MV-4-11 (cell line): ENCODE measurements around the gene CNIH1.
"Not testable (repeated sequence)": the region's sequence is repeated elsewhere in the genome, so short reads cannot be mapped to it uniquely, and the experiment has no call there.

Experiments used
- DNase-seq: peaks from one replicate; lab custom pipeline; 2025; lab: John Stamatoyannopoulos, UW

Gene CNIH1

DNA sequence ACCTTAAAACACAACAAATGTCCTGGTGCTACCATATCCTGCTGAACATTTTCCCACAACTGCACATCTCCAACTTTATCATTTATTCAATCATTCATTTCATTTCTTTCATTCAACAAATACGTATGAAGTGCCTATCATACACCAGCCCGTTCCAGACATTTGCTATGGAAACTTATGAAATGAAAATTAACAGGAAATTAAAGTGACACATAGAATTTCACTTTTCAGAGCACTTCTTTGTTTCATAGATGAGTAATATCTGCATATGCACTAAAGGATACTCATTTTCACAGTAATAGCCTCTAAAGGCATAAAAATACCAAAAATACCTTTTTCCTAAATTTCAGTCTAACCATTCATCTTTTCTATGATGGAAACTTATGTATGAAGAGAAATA lies 12.6 kb downstream of the CNIH1 start:
- DNase-seq = no peak

DNA sequence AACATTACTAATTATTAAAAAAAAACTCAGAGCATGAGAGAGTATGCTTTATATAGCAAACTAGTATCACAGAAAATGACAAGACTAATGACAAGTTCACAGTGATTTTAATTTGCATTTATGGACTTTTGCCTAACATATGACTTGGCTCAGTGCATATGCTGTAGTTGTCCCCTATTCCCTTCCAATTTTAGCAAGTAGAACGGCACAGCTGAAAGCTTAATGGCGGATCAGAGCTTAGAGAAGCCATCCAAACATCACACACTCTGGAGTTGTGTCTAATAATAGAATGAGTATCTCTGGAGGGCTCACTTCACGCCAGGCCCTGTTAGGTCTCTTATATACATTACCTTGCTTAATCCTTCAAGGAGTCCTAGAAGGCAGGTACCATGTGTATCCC lies 13.3 kb downstream of the CNIH1 start:
- DNase-seq = no peak

GRCh38 chr14:54425537-54426274 lies 15.5 kb downstream of the CNIH1 start:
- no peak for DNase-seq

GRCh38 chr14:54425068-54425467 lies 16.1 kb downstream of the CNIH1 start:
- no peak for DNase-seq

DNA sequence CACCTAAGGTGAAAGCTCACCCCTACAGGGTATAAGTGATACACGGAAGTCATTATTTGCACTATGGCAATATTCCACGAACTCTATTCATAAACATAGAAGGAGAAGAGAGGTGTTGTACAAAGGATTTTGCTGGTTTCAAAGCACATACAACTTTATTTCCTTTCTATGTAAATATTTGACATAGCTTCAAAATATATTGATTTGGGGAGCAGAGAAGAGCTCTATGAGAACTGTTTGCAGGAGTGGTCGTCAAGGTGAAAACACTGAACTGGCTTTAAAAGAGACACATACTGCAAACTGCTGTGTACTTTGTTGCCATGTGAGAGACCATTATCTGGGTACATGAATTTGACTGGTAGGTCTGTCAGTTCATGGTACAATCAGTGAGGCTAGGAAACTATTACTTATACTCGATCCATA lies 16.7 kb downstream of the CNIH1 start:
- no peak for DNase-seq

- no peak for DNase-seq
Observed at GRCh38 chr14:54423991-54424390, 17.2 kb downstream of the CNIH1 start.

DNA sequence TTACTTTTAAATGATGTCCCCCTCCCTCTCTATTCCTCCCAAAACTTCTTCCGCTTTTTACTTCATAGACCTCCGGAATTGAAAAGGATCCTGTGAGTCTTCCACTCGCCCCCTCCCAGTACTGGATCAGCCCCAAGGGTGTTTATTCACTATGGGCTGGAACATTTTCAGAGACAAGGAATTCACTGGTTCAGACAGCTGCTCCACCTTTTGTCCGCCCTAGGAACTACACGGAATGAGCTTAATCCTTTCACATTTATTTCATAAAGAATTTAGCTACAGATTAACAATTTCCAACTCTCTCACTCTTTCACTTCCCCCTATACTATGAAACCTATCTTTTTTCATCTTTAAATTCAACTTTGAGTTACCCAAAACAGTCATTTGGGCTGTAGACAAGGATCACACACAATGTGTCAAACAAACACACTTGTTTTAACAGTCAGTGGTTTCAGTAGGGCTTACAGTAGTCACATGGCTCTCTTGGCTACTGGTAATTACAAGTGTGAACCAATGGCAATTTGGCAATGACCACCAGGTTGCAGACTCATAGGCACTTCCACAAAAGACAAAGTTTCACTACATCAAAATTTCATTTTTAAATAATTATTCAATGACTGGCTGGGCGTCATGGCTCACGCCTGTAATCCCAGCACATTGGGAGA lies 20.6 kb downstream of the CNIH1 start:
- peak; percentile 76 for DNase-seq

- no peak for DNase-seq
Observed at GRCh38 chr14:54411371-54411770, 29.8 kb downstream of the CNIH1 start.

- no peak for DNase-seq
Observed at GRCh38 chr14:54410215-54410614, 31.0 kb downstream of the CNIH1 start.

DNA sequence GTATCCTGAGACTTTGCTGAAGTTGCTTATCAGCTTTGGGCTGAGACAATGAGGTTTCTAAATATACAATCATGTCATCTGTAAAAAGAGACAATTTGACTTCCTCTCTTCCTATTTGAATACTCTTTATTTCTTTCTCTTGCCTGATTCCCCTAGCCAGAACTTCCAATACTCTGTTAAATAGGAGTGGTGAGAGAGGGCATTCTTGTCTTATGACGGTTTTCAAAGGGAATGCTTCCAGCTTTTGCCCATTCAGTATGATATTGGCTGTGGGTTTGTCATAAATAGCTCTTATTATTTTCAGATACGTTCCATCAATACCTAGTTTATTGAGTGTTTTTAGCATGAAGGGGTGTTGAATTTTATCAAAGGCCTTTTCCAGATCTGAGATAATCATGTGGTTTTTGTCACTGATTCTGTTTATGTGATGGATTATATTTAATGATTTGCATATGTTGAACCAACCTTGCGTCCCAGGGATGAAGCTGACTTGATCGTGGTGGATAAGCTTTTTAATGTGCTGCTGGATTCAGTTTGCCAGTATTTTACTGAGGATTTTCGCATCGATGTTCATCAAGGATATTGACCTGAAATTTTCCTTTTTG lies 37.7 kb downstream of the CNIH1 start:
- DNase-seq = not testable (repeated sequence)

DNA sequence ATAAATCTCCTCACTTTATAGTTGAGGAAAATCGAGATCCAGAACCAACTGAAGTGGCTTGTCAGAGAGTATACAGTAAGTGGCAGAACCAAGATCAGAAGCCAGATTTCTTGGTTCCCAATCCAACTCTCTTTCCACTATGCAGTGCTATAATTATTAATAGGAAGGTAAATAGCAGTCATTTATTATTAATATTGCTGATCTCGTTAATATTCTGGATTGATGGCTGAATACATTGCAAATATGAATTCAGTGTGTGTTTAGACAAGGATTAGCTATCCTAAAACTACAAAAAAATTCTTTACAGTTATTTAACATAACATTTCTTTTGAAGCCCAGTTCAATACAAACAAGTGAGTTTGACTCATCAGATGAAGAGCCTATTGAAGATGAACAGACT lies 41.6 kb downstream of the CNIH1 start:
- DNase-seq = no peak

GRCh38 chr14:54396493-54397335 lies 44.5 kb downstream of the CNIH1 start, which contains the start of gene CDKN3:
TSS of gene CDKN3 (plus strand) at chr14:54397007. CDS start at chr14:54397069, 62 bp downstream.
- peak; percentile 99 for DNase-seq

DNA sequence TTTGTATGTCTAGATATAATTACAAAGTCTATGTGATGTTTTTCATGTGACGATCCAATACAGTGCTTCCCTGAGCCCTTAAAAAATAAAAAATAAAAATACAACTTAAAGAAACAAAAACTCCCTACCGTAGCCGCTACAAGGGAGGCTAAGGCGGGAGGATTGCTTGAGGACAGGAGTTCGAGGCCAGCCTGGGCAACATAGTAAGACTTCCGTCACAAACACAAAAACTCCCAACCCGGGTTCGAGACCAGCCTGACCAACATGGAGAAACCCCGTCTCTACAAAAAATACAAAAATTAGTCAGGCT lies 45.0 kb downstream of the CNIH1 start:
- no peak for DNase-seq

GRCh38 chr14:54395716-54396115 lies 45.5 kb downstream of the CNIH1 start:
- DNase-seq = no peak

GRCh38 chr14:54395284-54395683 lies 45.9 kb downstream of the CNIH1 start:
- no peak for DNase-seq

GRCh38 chr14:54394596-54394995 lies 46.6 kb downstream of the CNIH1 start:
- DNase-seq = no peak

DNA sequence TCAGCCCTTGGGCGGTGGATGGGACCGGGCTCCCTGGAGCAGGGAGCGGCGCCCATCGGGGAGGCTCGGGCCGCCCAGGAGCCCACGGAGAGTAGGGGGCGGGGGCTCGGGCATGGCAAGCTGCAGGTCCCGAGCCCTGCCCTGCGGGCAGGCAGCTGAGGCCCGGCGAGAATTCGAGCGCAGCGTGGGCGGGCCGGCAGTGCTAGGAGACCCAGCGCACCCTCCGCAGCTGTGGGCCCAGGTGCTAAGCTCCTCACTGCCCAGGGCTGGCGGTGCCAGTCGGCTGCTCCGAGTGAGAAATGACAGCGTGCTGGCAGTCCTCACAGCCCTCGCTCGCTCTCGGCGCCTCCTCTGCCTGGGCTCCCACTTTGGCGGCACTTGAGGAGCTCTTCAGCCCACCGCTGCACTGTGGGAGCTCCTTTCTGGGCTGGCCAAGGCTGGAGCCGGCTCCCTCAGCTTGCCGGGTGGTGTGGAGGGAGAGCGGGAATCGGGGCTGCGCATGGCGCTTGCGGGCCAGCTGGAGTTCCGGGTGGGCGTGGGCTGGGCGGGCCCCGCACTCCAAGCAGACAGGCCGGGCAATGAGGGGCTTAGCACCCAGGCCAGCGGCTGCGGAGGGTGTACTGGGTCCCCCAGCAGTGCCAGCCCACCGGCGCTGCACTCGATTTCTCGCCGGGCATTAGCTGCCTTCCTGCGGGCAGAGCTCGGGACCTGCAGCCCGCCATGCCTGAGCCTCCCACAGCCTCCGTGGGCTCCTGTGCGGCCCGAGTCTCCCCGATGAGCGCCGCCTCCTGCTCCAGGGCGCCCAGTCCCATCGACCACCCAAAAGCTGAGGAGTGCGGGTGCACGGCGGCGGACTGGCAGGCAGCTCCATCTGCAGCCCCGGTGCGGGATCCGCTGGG lies 47.9 kb downstream of the CNIH1 start:
- not testable (repeated sequence) for DNase-seq

GRCh38 chr14:54392131-54392859 lies 48.9 kb downstream of the CNIH1 start:
- DNase-seq = no peak

DNA sequence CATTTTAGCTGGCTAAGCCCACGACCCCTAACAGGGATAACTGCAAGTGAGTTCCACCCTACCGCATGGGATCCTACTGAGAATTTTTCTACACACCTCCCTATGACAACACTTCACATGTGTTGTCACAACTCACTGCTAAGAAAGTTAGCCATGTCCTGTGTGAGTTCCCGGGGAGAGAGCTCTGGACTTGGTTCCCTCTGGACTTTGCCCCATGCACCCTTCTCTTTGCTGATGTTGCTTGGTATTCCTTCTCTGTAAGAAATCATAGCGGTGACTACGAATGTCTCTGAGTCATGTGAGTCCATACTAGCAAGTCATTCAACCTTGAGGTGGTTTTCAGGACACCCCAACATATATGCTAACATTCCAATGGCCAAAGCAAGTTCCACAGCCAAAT lies 53.8 kb downstream of the CNIH1 start:
- DNase-seq = no peak

DNA sequence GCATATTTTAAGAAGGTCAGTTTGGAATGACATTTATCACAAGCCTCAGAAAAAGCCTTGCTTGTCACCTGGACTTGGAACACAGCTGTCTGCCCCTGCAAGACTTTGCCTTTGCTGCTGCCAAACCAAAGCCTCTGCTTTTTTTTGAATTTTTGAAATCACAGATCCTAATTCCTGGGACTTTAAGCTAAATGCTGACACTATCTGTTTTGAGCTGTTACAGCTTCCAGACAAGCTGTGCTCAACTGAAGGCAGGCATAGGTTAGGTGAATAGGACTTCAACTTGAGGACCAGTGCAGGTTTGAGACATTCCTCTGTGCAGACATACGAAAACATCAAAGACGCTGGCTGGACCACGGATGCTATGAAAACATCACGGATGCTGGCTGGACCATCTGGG lies 55.6 kb downstream of the CNIH1 start:
- no peak for DNase-seq

DNA sequence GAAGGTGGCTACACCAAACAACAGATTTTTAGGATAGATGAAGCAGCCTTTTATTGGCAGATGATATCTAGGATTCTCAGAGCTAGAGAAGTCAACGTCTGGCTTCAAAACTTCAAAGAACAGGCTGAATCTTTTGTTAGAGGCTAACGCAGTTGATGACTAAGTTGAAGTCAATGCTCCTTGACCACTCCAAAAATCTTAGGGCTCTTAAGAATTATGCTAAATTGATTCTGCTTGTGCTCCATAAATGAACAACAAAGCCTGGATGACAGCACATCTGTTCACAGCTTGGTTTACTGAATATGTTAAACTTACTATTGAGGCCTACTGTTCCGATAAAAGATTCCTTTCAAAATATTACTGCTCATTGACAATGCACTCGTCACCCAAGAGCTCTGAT lies 57.3 kb downstream of the CNIH1 start:
- DNase-seq = no peak
